ENCODE measurements around the gene WFIKKN1. TPM values are rescaled to one million over a fixed set of nuclear protein-coding genes. Genes with fewer than 3 reads are reported as not detected.

WFIKKN1 gene
- total and polyA plus RNA-seq, 2 donors (not counting 1 experiment from before 2014, with no cell fraction given), result 0.64 to 0.84 TPM

DNA sequence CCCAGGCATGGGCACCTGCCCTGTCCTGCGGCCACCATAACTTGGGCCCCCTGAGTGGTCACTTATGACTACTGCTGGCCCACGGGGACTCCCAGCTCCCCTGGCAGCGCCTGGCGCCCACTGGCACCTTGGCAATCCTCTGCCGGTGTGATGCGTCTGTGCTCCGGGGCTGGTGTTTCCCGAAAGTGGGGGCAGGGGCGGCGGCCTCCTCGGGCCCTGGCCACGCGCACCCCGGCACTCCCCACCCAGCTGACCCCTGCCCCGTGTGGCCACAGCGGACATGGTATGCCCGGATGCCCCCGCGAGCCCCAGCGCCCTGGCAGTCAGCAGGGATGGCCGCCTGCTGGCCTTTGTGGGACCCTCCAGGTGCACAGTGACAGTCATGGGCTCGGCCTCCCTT is 26.7 kb downstream of the WFIKKN1 start:
- no peaks in the 10 kb centered on the region for H3K9me3 ChIP-seq (ENCODE audit: control extremely low read depth in 1 of 3, control insufficient read depth in 2 of 3, insufficient read depth in 1 of 3, low read length in 2 of 3)
- ATAC-seq (ENCODE audit: low read depth) (no peak), DNase-seq (no peak)
- no peak overlapping the region for H3K9ac ChIP-seq (ENCODE audit: low read length)
- peaks cover 10 to 17% of the 10 kb centered on the region in 2 donors for H3K4me1 ChIP-seq (ENCODE audit: control insufficient read depth in 2 of 2, insufficient read depth in 2 of 2, low read length in 2 of 2)
- ChIA-PET CTCF (no interaction called here), POLR2A (no interaction called here)
- no peak overlapping the region for H3K4me3 ChIP-seq (ENCODE audit: control extremely low read depth in 1 of 5, extremely low read depth in 1 of 5, insufficient read depth in 1 of 5, low read depth in 2 of 5, low read length in 4 of 5)
- H3K27me3 Mint-ChIP-seq, result no peaks in the 10 kb centered on the region
- H3K4me3 Mint-ChIP-seq, result no peak overlapping the region
- intact Hi-C loops (cut with micrococcal nuclease), result no loop called here
- H3K4me2 ChIP-seq (replicated peaks; ENCODE audit: low read depth, low read length, poor library complexity, severe bottlenecking), result no peak overlapping the region
- H3K79me2 ChIP-seq (ENCODE audit: control insufficient read depth, insufficient read depth, low read length), result no peaks in the 10 kb centered on the region
- H3K27ac Mint-ChIP-seq, result no peak overlapping the region
- H4K20me1 ChIP-seq (ENCODE audit: control insufficient read depth, insufficient read depth, low read length, poor library complexity, severe bottlenecking), result no peaks in the 10 kb centered on the region
- no peaks in the 10 kb centered on the region for H3K9me3 Mint-ChIP-seq (ENCODE audit: insufficient read depth)
- no peaks in the 10 kb centered on the region for H3K36me3 ChIP-seq (replicated peaks in 1 of 2; ENCODE audit: control extremely low read depth in 1 of 2, control insufficient read depth in 1 of 2, extremely low read depth in 1 of 2, insufficient read depth in 2 of 2, low read length in 1 of 2)
- TF ChIP-seq, protein P1, sequence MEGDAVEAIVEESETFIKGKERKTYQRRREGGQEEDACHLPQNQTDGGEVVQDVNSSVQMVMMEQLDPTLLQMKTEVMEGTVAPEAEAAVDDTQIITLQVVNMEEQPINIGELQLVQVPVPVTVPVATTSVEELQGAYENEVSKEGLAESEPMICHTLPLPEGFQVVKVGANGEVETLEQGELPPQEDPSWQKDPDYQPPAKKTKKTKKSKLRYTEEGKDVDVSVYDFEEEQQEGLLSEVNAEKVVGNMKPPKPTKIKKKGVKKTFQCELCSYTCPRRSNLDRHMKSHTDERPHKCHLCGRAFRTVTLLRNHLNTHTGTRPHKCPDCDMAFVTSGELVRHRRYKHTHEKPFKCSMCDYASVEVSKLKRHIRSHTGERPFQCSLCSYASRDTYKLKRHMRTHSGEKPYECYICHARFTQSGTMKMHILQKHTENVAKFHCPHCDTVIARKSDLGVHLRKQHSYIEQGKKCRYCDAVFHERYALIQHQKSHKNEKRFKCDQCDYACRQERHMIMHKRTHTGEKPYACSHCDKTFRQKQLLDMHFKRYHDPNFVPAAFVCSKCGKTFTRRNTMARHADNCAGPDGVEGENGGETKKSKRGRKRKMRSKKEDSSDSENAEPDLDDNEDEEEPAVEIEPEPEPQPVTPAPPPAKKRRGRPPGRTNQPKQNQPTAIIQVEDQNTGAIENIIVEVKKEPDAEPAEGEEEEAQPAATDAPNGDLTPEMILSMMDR (IDR thresholded peaks at IDR 0.05), result no peak
- no peak for TF ChIP-seq EZH2 (IDR thresholded peaks at IDR 0.05; ENCODE audit: borderline replicate concordance, insufficient read depth, low read depth, low read length, poor library complexity, severe bottlenecking)
- no peak overlapping the region for H3K27ac ChIP-seq (ENCODE audit: low read length in 2 of 2)
- WGBS (ENCODE audit: insufficient coverage), result 98% methylated on average over 22 of the region's 22 CpGs
- no peaks in the 10 kb centered on the region for H3K27me3 ChIP-seq (replicated peaks in 1 of 4; ENCODE audit: control extremely low read depth in 1 of 4, control insufficient read depth in 3 of 4, insufficient read depth in 4 of 4, low read length in 3 of 4)
- no peak overlapping the region for H2AFZ ChIP-seq (ENCODE audit: insufficient read depth, low read depth, low read length, poor library complexity, severe bottlenecking)
- H3K4me1 Mint-ChIP-seq, result peaks cover 8% of the 10 kb centered on the region

DNA sequence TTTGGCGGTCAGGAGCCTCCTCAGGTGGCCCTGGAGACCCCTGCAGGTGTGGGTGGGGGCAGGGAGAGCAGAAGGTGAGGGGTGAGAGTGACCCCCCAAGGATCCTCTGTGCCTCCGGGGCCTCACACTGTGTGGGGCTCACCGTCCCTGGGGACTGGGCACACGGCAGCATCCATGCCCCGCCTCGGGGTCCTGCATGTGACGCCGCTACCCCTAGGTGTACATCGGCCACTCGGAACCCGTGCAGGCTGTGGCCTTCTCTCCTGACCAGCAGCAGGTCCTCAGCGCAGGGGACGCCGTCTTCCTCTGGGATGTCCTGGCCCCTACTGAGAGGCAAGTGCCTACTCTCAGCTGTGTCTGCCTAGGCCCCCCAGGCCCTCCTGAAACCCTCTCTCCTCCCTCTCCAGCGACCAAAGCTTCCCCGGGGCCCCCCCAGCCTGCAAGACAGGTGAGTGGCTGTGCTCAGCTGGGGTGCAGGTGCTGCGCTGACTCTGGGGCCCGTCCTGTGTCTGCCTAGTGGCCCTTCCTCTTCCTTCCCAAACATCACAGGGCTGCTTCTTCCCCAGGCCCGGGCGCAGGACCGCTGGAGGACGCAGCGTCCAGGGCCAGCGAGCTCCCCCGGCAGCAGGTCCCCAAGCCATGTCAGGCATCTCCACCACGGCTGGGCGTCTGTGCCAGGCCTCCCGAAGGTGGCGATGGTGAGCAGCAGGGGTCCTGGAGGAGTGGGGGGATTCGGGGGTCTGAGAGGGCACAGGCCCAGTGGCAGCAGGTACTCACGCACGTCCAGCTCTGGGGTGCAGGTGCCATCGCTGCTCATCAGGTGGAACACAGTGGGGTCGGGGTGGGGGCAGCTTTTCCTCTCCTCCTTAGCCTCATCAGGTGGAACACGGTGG is 28.1 kb downstream of the WFIKKN1 start:
- Histone ChIP-seq H3K9ac (ENCODE audit: low read length) (no peak overlapping the region), H3K27ac (ENCODE audit: low read length in 2 of 2) (no peak overlapping the region), H3K27me3 (replicated peaks in 1 of 4; ENCODE audit: control extremely low read depth in 1 of 4, control insufficient read depth in 3 of 4, insufficient read depth in 4 of 4, low read length in 3 of 4) (no peaks in the 10 kb centered on the region), H4K20me1 (ENCODE audit: control insufficient read depth, insufficient read depth, low read length, poor library complexity, severe bottlenecking) (no peaks in the 10 kb centered on the region), H3K9me3 (ENCODE audit: control extremely low read depth in 1 of 3, control insufficient read depth in 2 of 3, insufficient read depth in 1 of 3, low read length in 2 of 3) (no peaks in the 10 kb centered on the region), H3K4me1 (ENCODE audit: control insufficient read depth in 2 of 2, insufficient read depth in 2 of 2, low read length in 2 of 2) (peaks cover 10 to 17% of the 10 kb centered on the region in 2 donors), H3K36me3 (replicated peaks in 1 of 2; ENCODE audit: control extremely low read depth in 1 of 2, control insufficient read depth in 1 of 2, extremely low read depth in 1 of 2, insufficient read depth in 2 of 2, low read length in 1 of 2) (no peaks in the 10 kb centered on the region), H3K4me3 (ENCODE audit: control extremely low read depth in 1 of 5, extremely low read depth in 1 of 5, insufficient read depth in 1 of 5, low read depth in 2 of 5, low read length in 4 of 5) (no peak overlapping the region), H3K4me2 (replicated peaks; ENCODE audit: low read depth, low read length, poor library complexity, severe bottlenecking) (no peak overlapping the region), H2AFZ (ENCODE audit: insufficient read depth, low read depth, low read length, poor library complexity, severe bottlenecking) (no peak overlapping the region), H3K79me2 (ENCODE audit: control insufficient read depth, insufficient read depth, low read length) (no peaks in the 10 kb centered on the region)
- TF ChIP-seq, protein P1 (IDR thresholded peaks at IDR 0.05), result no peak
- no peak for TF ChIP-seq EZH2 (IDR thresholded peaks at IDR 0.05; ENCODE audit: borderline replicate concordance, insufficient read depth, low read depth, low read length, poor library complexity, severe bottlenecking)
- ChIA-PET POLR2A (no interaction called here), CTCF (no interaction called here)
- H3K27me3 Mint-ChIP-seq, result no peaks in the 10 kb centered on the region
- no peaks in the 10 kb centered on the region for H3K9me3 Mint-ChIP-seq (ENCODE audit: insufficient read depth)
- WGBS (ENCODE audit: insufficient coverage), result 95% methylated on average over 35 of the region's 35 CpGs
- no peak overlapping the region for H3K4me3 Mint-ChIP-seq
- no peak for ATAC-seq (ENCODE audit: low read depth)
- intact Hi-C loops (cut with micrococcal nuclease), result no loop called here
- H3K4me1 Mint-ChIP-seq, result peaks cover 10% of the 10 kb centered on the region
- no peak for DNase-seq
- no peak overlapping the region for H3K27ac Mint-ChIP-seq

All from B cell (primary cell).